Stomach (tissue), 4 donors: ENCODE results near the gene L3MBTL3.

Source experiments
- CTCF ChIP-seq, 7 experiments: fragments of 450-650 bp in 4 of 7; fragments of 200-600 bp in 3 of 7; sonication (generic) in 3 of 7; IDR thresholded peaks; one replicate each; pipeline ENCODE4 v1.5.1; 2016 to 2019; ENCODE audit warnings: antibody characterized with exemption in 7 of 7, control low read depth in 2 of 7, mild to moderate bottlenecking in 1 of 7
- POLR2A ChIP-seq, 4 donors: fragments of 450-650 bp; IDR thresholded peaks; one replicate each; pipeline ENCODE4 v1.6.1; 2016; ENCODE audit warnings: antibody characterized with exemption in 4 of 4, control low read depth in 2 of 4, mild to moderate bottlenecking in 1 of 4, moderate library complexity in 1 of 4
- POLR2AphosphoS5 ChIP-seq, 3 donors: sonication (generic); formaldehyde crosslinking; IDR thresholded peaks; one replicate each; pipeline ENCODE4 v1.6.1; 2016; ENCODE audit warnings: antibody characterized with exemption in 3 of 3

GRCh38 chr6:130063806-130064205, 45.4 kb downstream of the L3MBTL3 start:
- no peak for TF ChIP-seq CTCF (IDR thresholded peaks at IDR 0.05)
- no peak for TF ChIP-seq POLR2A (IDR thresholded peaks at IDR 0.05)
- no peak for TF ChIP-seq POLR2AphosphoS5 (IDR thresholded peaks at IDR 0.05)
